Measurements from ENCODE around the gene PDE4B.

GRCh38 chr1:65939191-65939590 lies 146.5 kb downstream of the PDE4B start:
- TF ChIP-seq POLR2A (IDR thresholded peaks at IDR 0.05): no peak
- TF ChIP-seq, protein P1, sequence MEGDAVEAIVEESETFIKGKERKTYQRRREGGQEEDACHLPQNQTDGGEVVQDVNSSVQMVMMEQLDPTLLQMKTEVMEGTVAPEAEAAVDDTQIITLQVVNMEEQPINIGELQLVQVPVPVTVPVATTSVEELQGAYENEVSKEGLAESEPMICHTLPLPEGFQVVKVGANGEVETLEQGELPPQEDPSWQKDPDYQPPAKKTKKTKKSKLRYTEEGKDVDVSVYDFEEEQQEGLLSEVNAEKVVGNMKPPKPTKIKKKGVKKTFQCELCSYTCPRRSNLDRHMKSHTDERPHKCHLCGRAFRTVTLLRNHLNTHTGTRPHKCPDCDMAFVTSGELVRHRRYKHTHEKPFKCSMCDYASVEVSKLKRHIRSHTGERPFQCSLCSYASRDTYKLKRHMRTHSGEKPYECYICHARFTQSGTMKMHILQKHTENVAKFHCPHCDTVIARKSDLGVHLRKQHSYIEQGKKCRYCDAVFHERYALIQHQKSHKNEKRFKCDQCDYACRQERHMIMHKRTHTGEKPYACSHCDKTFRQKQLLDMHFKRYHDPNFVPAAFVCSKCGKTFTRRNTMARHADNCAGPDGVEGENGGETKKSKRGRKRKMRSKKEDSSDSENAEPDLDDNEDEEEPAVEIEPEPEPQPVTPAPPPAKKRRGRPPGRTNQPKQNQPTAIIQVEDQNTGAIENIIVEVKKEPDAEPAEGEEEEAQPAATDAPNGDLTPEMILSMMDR (IDR thresholded peaks at IDR 0.05): no peak
- TF ChIP-seq POLR2AphosphoS5 (IDR thresholded peaks at IDR 0.05): no peak
